Adipose tissue (tissue), 3 donors: ENCODE results near the gene PLEKHM2. TPM values are rescaled to one million over a fixed set of nuclear protein-coding genes. Genes with fewer than 3 reads are reported as not detected.

Source experiments
- H3K27ac ChIP-seq: one replicate; pipeline ENCODE4 v1.5.1; 2013; ENCODE audit warnings: low read depth, low read length
- WGBS, 3 donors: extraction: QIAGEN DNeasy Blood & Tissue Kit; methylation state at CpG; one replicate each; pipeline ENCODE4 v1.1.7; 2013; 5-methylcytosine and 5-hydroxymethylcytosine counted together
- polyA plus RNA-seq, 3 donors: library from polyadenylated mRNA; stranded (reverse); fragments of 200-250 nt; gene quantifications; one replicate each; pipeline ENCODE4 v1.2.3, GENCODE V29; 2013
- donor health status: healthy with polysubstance abuse.
- donor health status: Bipolar disorder and iron deficiency.
- donor health status: healthy.

The PLEKHM2 gene
- polyA plus RNA-seq, 3 donors = 23.4 to 55.2 (median 41.1) TPM

GRCh38 chr1:15762546-15762945 lies 78.4 kb downstream of the PLEKHM2 start:
- WGBS, 3 donors = 78 to 84% (median 78%) methylated on average over 10 of the region's 10 CpGs
- H3K27ac ChIP-seq = no peak overlapping the region

GRCh38 chr1:15764269-15764764 lies 80.2 kb downstream of the PLEKHM2 start:
- no peak overlapping the region for H3K27ac ChIP-seq

GRCh38 chr1:15764890-15765289 lies 80.8 kb downstream of the PLEKHM2 start:
- H3K27ac ChIP-seq = no peak overlapping the region
- 61 to 88% (median 87%) methylated on average over 15 of the region's 15 CpGs for WGBS, 3 donors

More at GRCh38 chr1:15764269-15764764, 80.2 kb downstream of the PLEKHM2 start:
- WGBS, 3 donors = 36 to 67% (median 65%) methylated on average over 10 of the region's 10 CpGs

- no peak overlapping the region for H3K27ac ChIP-seq
- 69 to 86% (median 85%) methylated on average over 20 of the region's 20 CpGs for WGBS, 3 donors
Measured at GRCh38 chr1:15765495-15766194, 81.5 kb downstream of the PLEKHM2 start.

GRCh38 chr1:15767941-15768340 lies 83.8 kb downstream of the PLEKHM2 start:
- WGBS, 3 donors = 83 to 96% (median 91%) methylated on average over 5 of the region's 5 CpGs
- no peak overlapping the region for H3K27ac ChIP-seq

- no peak overlapping the region for H3K27ac ChIP-seq
- 93 to 96% (median 94%) methylated on average over 7 of the region's 7 CpGs for WGBS, 3 donors
Measured at GRCh38 chr1:15768388-15768787, 84.3 kb downstream of the PLEKHM2 start.

GRCh38 chr1:15770313-15770962 lies 86.3 kb downstream of the PLEKHM2 start:
- H3K27ac ChIP-seq = no peak overlapping the region
- 90 to 94% (median 93%) methylated on average over 14 of the region's 14 CpGs for WGBS, 3 donors

- 63 to 83% (median 75%) methylated on average over 6 of the region's 6 CpGs for whole genome bisulfite sequencing, 3 donors
- no peak overlapping the region for H3K27ac ChIP-seq
Measured at GRCh38 chr1:15771836-15772515, 87.9 kb downstream of the PLEKHM2 start.

GRCh38 chr1:15775706-15776105 lies 91.6 kb downstream of the PLEKHM2 start:
- H3K27ac ChIP-seq = no peak overlapping the region
- 77 to 91% (median 83%) methylated on average over 2 of the region's 2 CpGs for WGBS, 3 donors

- 78 to 95% (median 85%) methylated on average over 7 of the region's 7 CpGs for WGBS, 3 donors
- no peak overlapping the region for H3K27ac ChIP-seq
Measured at GRCh38 chr1:15777909-15778707, 94.0 kb downstream of the PLEKHM2 start.

Other genes with a start within 250 kb of the PLEKHM2 start
- 1,000 to 10,000 TPM in 1 of 3 donors, 1 to 10 TPM in 1, under 1 TPM in 1; 0.92 to 8,953 (median 3.7) TPM for gene CTRC, start 245.9 kb upstream of the PLEKHM2 start, polyA plus RNA-seq
- gene CELA2A, start 227.6 kb upstream of the PLEKHM2 start, polyA plus RNA-seq = 1,000 to 10,000 TPM in 1 of 3 donors, under 1 TPM in 1, not detected in 1; 0.33 to 2,134 TPM
- 100 to 1,000 TPM in 1 of 3 donors, not detected in 2; 177 TPM for gene CELA2B, start 208.2 kb upstream of the PLEKHM2 start, polyA plus RNA-seq
- 10 to 100 TPM; 12.7 to 22.0 (median 14.5) TPM for gene CASP9, start 160.1 kb upstream of the PLEKHM2 start, polyA plus RNA-seq
- 1 to 10 TPM; 3.0 to 3.6 (median 3.2) TPM for gene DNAJC16, start 157.5 kb upstream of the PLEKHM2 start, polyA plus RNA-seq
- gene AGMAT, start 99.3 kb upstream of the PLEKHM2 start, polyA plus RNA-seq = under 1 TPM; 0.21 to 0.45 (median 0.29) TPM
- 10 to 100 TPM in 1 of 3 donors, 1 to 10 TPM in 2; 4.2 to 10.4 (median 8.5) TPM for gene DDI2, start 66.9 kb upstream of the PLEKHM2 start, polyA plus RNA-seq
- 1 to 10 TPM; 2.3 to 4.2 (median 2.8) TPM for gene SLC25A34, start 51.9 kb downstream of the PLEKHM2 start, polyA plus RNA-seq
- gene TMEM82, start 58.2 kb downstream of the PLEKHM2 start, polyA plus RNA-seq = under 1 TPM in 1 of 3 donors, not detected in 2; 0.04 TPM
- 10 to 100 TPM; 13.8 to 37.7 (median 26.1) TPM for gene FBLIM1, start 74.5 kb downstream of the PLEKHM2 start, polyA plus RNA-seq
- 1 to 10 TPM; 1.2 to 3.4 (median 2.6) TPM for gene UQCRHL, start 123.3 kb downstream of the PLEKHM2 start, polyA plus RNA-seq
- gene SPEN, start 163.4 kb downstream of the PLEKHM2 start, polyA plus RNA-seq = 10 to 100 TPM; 15.7 to 28.8 (median 20.2) TPM